ELR (cell line): Measurements from ENCODE around the gene BICDL2.
A peak's percentile ranks its signal among the peaks of the same experiment; 100 is the strongest.

Experiments used
- DNase-seq: peaks from one replicate; pipeline ENCODE4 v3.0.0-alpha.2; 2015; ENCODE audit warnings: low read depth

The BICDL2 gene

DNA sequence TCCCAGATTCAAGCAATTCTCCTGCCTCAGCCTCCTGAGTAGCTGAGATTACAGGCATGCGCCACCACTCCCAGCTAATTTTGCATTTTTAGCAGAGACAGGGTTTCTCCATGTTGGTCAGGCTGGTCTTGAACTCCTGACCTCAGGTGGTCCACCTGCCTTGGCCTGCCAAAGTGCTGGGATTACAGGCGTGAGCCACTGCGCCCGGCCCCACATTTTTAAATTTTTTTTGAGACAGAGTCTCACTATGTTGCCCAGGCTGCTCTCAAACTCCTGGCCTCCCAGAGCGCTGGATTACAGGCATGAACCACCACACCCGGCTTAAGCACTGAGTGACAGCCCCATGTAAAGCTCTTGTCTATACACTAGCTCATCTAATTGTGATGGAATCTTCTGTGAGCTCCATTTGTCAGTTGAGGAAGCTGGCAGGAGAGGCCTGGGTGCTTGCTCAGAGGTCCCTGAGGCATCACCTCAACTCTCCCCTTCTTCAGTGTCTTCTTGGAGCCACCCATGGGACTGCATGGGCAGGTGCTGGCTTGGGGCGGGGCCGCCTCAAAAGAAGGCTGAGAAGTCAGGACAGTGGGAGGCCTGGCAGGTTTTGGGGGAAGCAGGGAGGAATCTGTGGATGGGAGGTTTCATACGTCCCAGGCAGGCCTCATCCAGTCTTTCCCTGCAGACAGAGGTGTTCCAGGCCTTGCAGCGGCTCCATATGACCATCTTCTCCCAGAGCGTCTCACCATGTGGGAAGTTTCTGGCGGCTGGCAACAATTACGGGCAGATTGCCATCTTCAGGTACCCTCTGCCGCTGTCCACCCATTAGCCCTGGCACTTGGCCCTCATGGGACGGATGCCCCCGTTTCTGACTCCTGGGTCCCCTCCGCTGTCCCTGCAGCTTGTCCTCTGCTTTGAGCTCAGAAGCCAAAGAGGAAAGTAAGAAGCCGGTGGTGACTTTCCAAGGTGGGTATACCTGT is 11.4 kb downstream of the BICDL2 start:
- no peak for DNase-seq

DNA sequence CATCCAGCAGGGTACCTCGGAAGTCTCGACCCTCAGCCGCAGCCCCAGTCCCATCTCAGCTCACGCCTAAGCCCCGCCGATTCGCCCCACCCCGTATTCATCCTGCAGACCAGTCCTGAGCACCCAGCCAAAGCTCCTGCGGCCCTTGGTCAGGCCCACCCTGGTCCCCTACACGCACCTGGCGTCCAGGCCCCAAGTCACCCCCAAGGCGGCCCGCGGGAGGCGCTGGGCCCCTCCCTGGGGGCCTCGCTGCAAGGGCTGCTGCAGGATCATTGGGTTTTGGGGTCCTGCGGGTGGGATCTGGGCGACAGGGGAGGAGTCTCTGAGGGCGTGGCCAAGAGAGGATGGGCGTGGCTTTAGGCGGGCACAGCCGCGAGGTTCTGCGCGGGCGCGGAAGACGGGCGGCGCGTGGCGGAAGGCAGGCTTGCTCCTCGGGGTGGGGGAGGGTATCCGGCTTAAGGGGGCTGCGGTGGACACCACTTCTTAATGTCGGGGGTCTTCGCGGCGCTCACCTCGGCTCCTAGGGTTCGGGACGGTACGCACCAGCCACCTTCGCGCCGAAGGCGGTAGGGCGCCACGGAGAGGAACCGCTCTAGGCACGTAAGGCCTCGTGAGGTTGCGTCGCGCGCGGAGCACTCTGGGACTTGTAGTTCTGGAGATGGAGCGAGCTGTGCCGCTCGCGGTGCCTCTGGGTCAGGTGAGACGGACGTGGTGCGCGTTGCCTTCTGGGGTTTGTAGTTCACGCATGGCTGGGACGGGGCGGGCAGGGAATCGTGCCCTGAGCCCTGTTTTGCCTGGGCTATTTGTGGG is 12.9 kb downstream of the BICDL2 start, which contains the start of the genes HCFC1R1 and THOC6:
Gene HCFC1R1, minus strand, starts transcription at position 274 of the 810 bp plus-strand sequence. Its CDS starts 1 bp downstream, at position 273.
Gene THOC6, plus strand, starts transcription at position 367 of the 810 bp plus-strand sequence. Its CDS starts 292 bp downstream, at position 659.
- DNase-seq, result peak; percentile 98

DNA sequence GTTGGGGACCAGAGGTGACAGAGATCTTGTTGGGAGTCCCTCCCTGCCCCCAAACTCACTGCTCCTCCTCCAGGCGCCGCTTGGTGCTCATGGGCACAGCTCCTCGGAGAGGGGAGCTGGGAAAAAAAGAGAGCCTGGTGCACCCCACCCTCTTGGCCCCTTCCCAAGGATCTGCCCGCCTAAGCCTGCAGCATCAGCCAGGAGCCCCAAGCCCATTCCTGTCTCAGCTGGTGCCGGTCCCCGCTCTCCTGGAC is 13.4 kb downstream of the BICDL2 start:
- peak; percentile 85 for DNase-seq

DNA sequence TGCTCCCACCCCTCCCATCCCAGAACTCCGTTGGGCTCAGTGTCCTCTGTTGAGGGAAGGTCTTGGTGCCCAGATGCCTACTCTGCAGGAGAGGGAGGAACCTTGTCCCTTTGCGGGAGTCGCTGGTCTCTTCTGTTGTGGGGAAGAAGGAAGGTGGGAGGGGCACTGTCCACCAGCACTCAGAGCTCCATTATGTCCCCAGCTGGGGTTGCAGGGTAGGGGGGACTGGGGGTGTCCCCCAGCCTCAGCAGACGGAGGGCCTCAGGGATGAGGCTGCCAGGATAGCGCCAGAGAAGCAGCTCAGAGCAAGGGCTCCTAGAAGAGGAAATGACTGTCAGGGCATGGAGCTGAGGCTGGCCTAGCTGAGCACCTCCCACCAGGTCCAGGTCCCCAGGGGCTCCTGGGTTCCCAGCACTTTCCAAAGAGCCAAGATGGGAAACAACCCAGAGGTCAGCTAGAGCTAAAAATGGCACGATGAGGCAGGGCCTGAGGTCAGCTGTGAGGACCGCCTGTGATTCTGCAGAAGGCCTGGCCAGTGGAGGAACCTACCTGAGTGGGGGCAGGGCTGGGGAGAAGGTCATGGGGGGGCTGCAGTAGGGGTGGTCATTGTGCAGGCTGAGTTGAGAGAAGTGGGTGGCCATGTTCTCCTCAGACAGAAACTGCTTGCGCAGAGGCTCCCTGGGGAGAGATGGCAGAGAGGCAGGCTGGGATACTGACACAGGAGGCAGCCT is 13.9 kb downstream of the BICDL2 start:
- no peak for DNase-seq

DNA sequence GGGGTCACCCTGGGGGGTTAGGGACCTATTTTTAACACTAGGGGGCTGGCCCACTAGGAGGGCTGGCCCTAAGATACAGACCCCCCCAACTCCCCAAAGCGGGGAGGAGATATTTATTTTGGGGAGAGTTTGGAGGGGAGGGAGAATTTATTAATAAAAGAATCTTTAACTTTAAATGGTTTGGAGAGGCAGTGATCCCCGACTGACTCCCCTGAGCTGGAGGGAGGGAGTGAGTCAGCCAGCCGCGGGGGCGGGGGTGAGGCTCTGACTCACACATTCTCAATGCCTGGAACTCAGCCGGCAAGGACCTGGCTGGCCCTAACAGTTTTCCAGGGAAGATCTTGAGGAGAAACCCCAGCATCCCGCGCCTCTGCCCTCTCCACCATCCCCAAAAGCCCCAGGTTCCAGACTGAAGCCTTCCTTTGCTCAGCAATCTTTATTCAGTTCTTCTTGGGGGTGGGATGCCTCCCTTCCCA is 14.5 kb downstream of the BICDL2 start:
- DNase-seq, result peak; percentile 96

- peak; percentile 97 for DNase-seq
Observed at GRCh38 chr16:3021449-3022207, 15.1 kb downstream of the BICDL2 start.

- peak; percentile 93 for DNase-seq
Observed at GRCh38 chr16:3020604-3021448, 15.9 kb downstream of the BICDL2 start.

- DNase-seq, result peak; percentile 83
Observed at GRCh38 chr16:3020247-3020603, 16.5 kb downstream of the BICDL2 start, which contains the start of gene TNFRSF12A. Gene TNFRSF12A (plus strand): TSS chr16:3020368. CDS start chr16:3020398, 30 bp downstream.

- DNase-seq, result no peak
Observed at GRCh38 chr16:3019594-3020246, 17.0 kb downstream of the BICDL2 start.

DNA sequence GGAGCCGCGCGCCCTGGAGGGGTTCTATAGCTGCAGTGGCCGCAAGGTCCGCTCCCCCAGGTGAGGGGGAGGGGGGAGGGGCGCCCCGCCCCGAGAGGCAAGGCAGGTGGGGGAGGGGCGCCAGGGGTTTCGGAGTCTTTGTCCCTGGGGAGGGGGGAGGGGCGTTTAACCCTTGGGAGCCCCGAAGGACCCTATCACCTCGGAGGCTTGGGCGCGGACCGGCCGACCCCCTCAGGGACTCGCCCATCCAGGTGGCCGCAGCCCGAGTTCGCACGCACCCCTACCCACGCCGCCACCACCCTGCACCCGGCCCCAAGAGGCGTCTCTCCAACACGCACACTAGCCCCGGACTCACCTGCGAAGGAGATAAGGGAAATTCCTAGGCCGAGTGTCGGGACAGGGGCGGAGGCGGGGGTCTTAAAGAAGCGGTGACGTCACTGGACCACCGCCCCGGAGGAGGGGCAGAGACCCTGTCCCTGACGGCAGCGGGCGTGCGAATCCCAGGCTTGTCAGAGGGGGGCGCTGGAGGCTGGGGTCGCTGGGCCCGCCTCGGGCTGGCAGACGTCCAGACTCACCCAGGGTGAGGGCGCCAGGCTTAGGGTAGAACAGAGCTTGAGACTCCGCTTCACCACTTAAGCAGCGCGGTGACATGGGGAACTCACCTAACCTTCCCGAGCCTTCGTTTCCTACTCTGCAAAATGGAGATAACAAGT is 18.8 kb downstream of the BICDL2 start, which contains the start of gene CLDN6:
Gene CLDN6, minus strand, starts transcription at position 390 of the 713 bp plus-strand sequence. CDS start 2,162 bp downstream, outside the sequence.
- DNase-seq, result no peak

GRCh38 chr16:3017344-3017743 is 19.4 kb downstream of the BICDL2 start:
- no peak for DNase-seq

DNA sequence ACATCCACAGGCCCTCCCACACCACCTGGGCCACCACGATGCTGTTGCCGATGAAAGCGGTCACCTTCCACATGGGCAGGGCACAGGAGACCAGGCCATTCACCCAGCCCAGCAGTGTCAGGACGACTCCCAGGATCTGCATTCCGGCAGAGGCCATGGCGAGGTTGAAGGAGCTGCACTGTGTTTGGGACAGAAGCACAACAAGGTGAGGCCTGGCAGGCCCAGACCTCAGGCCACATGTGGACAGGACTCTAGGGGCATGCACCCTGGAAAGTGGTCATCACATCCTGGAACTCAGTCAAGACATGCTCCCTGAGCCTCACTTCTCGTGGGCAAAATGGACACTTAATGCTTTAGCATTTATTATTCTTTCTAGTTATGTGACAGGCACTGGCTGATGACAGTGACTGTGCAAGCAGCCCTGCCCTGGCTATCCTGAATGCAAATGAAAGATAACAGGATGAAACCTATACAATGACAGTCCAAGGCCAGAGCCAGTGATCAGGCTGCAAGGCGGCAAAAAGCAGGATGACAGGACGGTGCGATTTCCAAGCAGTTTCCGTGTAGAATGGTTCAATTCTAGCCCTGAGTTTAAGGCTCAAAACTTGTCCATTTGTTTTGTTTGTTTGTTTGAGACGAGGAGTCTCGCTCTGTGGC is 20.8 kb downstream of the BICDL2 start:
- DNase-seq, result no peak

- DNase-seq, result no peak
Observed at GRCh38 chr16:3014971-3015370, 21.8 kb downstream of the BICDL2 start.

DNA sequence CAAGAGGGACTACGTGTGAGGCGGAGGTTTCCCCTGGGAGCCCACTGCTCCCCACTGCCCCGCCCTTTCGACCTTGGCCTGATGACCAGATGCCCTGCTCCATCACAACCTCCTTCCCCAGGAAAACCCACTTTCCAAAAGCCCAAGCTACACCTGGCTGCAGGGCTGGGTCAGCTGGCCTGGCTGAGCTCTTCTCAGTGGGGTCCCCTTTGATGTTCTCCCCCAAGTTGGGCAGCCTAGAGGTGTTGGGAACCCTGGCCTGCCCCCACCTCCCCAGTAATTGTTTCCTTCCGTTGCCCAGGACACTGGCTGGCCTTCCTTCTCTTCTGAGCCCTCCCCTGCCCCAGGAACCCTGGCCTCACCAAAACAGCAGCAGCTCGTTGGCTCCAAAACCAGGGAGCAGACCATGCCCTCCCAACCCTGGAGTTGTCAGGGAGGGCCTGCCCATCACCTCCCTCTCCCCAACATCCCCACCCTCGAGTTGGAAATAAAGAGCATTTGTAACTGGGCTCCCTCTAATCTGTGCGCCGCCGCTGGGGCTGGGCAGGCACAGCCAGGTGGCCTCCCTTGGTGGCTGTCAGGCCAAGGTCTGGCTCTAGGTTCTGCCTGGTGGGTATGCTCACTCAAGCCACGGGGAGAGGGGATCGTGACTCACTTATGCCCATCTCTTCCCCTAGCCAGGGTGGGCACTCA is 22.6 kb downstream of the BICDL2 start:
- no peak for DNase-seq

DNA sequence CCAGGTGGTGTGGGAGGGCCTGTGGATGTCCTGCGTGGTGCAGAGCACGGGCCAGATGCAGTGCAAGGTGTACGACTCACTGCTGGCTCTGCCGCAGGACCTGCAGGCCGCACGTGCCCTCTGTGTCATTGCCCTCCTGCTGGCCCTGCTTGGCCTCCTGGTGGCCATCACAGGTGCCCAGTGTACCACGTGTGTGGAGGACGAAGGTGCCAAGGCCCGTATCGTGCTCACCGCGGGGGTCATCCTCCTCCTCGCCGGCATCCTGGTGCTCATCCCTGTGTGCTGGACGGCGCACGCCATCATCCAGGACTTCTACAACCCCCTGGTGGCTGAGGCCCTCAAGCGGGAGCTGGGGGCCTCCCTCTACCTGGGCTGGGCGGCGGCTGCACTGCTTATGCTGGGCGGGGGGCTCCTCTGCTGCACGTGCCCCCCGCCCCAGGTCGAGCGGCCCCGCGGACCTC is 23.2 kb downstream of the BICDL2 start:
- DNase-seq, result peak; percentile 47

DNA sequence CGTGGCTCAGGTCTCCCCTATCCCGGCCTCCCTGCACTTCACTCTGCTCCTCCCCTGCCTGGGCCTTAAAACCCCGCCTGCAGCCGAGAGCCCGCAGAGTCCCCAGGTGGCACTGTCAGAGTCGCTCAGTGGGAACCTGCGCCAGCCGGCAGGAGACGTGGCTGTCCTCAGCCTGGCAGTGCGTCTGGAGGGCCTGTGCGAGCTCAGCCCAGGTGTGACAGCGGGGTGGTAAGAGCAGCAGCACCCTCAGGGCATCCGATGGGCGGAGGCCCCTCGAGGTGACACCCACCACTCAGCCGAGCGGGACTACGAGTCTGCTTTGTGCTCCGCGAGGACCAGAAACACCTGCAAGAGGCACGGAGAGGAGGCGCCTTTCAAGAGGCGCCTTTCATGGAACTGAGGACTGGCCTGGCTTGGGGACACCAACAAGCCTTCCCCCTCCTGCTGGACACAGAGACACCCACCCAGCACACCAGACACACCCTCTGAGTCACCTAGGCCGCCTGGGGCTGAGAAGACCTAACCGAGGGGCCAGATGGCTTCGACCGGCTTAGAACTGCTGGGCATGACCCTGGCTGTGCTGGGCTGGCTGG is 23.8 kb downstream of the BICDL2 start, which contains the start of gene CLDN9:
Gene CLDN9, plus strand, starts transcription at position 96 of the 593 bp plus-strand sequence. Its CDS starts 440 bp downstream, at position 536.
- DNase-seq, result peak; percentile 59

GRCh38 chr16:3012246-3012645 is 24.5 kb downstream of the BICDL2 start:
- DNase-seq, result no peak
